CD4-positive, alpha-beta T cell (primary cell): ENCODE results near the gene PYDC1. TPM values are rescaled to one million over a fixed set of nuclear protein-coding genes. Genes with fewer than 3 reads are reported as not detected.
"Not testable (repeated sequence)": the region's sequence is repeated elsewhere in the genome, so short reads cannot be mapped to it uniquely, and the experiment has no call there.

Source experiments
- ATAC-seq: fragments of 200-7000 bp; cut with Tn5 transposase; one replicate; pipeline ENCODE4 v1.10.0; 2022; ENCODE audit warnings: mild to moderate bottlenecking; ENCODE audit not compliant: poor library complexity
- CTCF ChIA-PET: fragments of 350-600 bp; sonication (Branson Sonifier 250); formaldehyde crosslinking; loops from one replicate; lab custom pipeline; 2021; ENCODE audit warnings: antibody characterized with exemption, inconsistent platforms; lab: Charles Lee
- POLR2A ChIA-PET: fragments of 350-600 bp; sonication (Branson Sonifier 250); formaldehyde crosslinking; loops from one replicate; lab custom pipeline; 2021; ENCODE audit warnings: antibody characterized with exemption, inconsistent platforms; lab: Charles Lee
- DNase-seq, 14 experiments: peaks; one replicate each; pipeline ENCODE4 v3.0.0-alpha.2; 2013 to 2020; ENCODE audit warnings: mixed read lengths in 2 of 14
- H3K27ac ChIP-seq, 2 donors: one replicate each; pipeline versions ENCODE4 v1.5.1 to v1.7.0; 2013; ENCODE audit warnings: low read length in 2 of 2, low read depth in 1 of 2, mild to moderate bottlenecking in 1 of 2
- H3K27me3 ChIP-seq, 2 experiments: 1 replicate in 1 of 2; 2 replicates in 1 of 2; pipeline versions ENCODE4 v1.6.1 to v1.7.0; 2013; ENCODE audit warnings: low read length in 2 of 2, control low read depth in 1 of 2, mild to moderate bottlenecking in 1 of 2, moderate library complexity in 1 of 2; ENCODE audit not compliant: insufficient read depth in 2 of 2, control insufficient read depth in 1 of 2
- H3K36me3 ChIP-seq: one replicate; pipeline ENCODE4 v1.6.1; 2013; ENCODE audit warnings: low read length, control low read depth; ENCODE audit not compliant: insufficient read depth
- H3K4me1 ChIP-seq: one replicate; pipeline ENCODE4 v1.6.1; 2013; ENCODE audit warnings: low read length, control low read depth; ENCODE audit not compliant: insufficient read depth
- H3K4me3 ChIP-seq: one replicate; pipeline ENCODE4 v1.5.1; 2013; ENCODE audit warnings: mild to moderate bottlenecking, low read length, moderate library complexity
- H3K9me3 ChIP-seq, 2 experiments: 1 replicate in 1 of 2; 2 replicates in 1 of 2; pipeline versions ENCODE4 v1.6.1 to v1.7.0; 2013; ENCODE audit warnings: low read length in 2 of 2, mild to moderate bottlenecking in 2 of 2, control low read depth in 1 of 2, moderate library complexity in 1 of 2; ENCODE audit not compliant: control insufficient read depth in 1 of 2, insufficient read depth in 1 of 2
- H3K27ac Mint-ChIP-seq: one replicate; pipeline ENCODE4 v1.8.0; 2020; ENCODE audit warnings: mixed read lengths
- H3K27me3 Mint-ChIP-seq: one replicate; pipeline ENCODE4 v1.8.0; 2021; ENCODE audit warnings: mixed read lengths
- H3K36me3 Mint-ChIP-seq: one replicate; pipeline ENCODE4 v1.8.0; 2021; ENCODE audit warnings: low read depth, mixed read lengths
- H3K4me1 Mint-ChIP-seq: one replicate; pipeline ENCODE4 v1.8.0; 2021; ENCODE audit warnings: low read depth, mixed read lengths
- H3K4me3 Mint-ChIP-seq: one replicate; pipeline ENCODE4 v1.8.0; 2020; ENCODE audit warnings: mild to moderate bottlenecking, mixed read lengths
- H3K9me3 Mint-ChIP-seq: one replicate; pipeline ENCODE4 v1.8.0; 2020; ENCODE audit warnings: mixed read lengths
- CTCF ChIP-seq: fragments of 200-600 bp; IDR thresholded peaks from one replicate; pipeline ENCODE4 v1.8.0; 2022; ENCODE audit warnings: antibody characterized with exemption, mild to moderate bottlenecking
- intact Hi-C, 2 experiments: fragments of 100-400 bp; cut with DNase I in 1 of 2; cut with micrococcal nuclease in 1 of 2; formaldehyde crosslinking; loops; one replicate each; pipeline versions ENCODE4 v1.15.1 to v1.9.0; 2023 to 2025; cut with DNase I, micrococcal nuclease
- total RNA-seq, 174 experiments: library from RNA in 2 of 174; stranded (reverse) in 2 of 174; gene quantifications; one replicate each; pipeline ENCODE4 v1.2.3 and lab custom pipeline; 2021 to 2026

PYDC1 gene
- total RNA-seq, 2 experiments from 2014 or later = not detected

- TF ChIP-seq CTCF = no peak
- Histone ChIP-seq H3K9me3 (no peaks in the 10 kb centered on the region), H3K36me3 (peaks cover 20% of the 10 kb centered on the region), H3K27me3 (no peaks in the 10 kb centered on the region), H3K27ac (peak overlapping the region; percentile 87 to 97), H3K4me1 (peaks cover 62% of the 10 kb centered on the region), H3K4me3 (peak overlapping the region; percentile 87)
- no peaks in the 10 kb centered on the region for H3K9me3 Mint-ChIP-seq
- no peak for DNase-seq
- peak overlapping the region; percentile 97 for H3K4me3 Mint-ChIP-seq
- peak overlapping the region; percentile 95 for H3K27ac Mint-ChIP-seq
- POLR2A ChIA-PET = interaction anchor here (0.8 to 5.2 kb wide), 35 partner anchors 8 to 1114 kb away, joined by 3 to 152 read pairs (median 6); partner anchors contain the start of genes ALDOA, ARMC5, BCKDK and KAT8
- peaks cover 49% of the 10 kb centered on the region for H3K36me3 Mint-ChIP-seq
- intact Hi-C loops = loop anchor here (1.0 to 2.0 kb wide), 2 partner anchors 36 to 222 kb away; partner anchors contain the start of gene SETD1A (in 1 of the 2)
- no peaks in the 10 kb centered on the region for H3K27me3 Mint-ChIP-seq
- ATAC-seq = no peak
- H3K4me1 Mint-ChIP-seq = peaks cover 60% of the 10 kb centered on the region
- CTCF ChIA-PET = interaction anchor here (2.0 kb wide), 1 partner anchor 37 kb away, joined by 13 read pairs; no protein-coding TSS in a partner anchor
These were observed 37.7 kb downstream of the PYDC1 start for GRCh38 chr16:31179219-31179746.

- intact Hi-C loops = loop anchor here in 1 of 2 experiments (2.0 kb wide), 1 partner anchor 16 kb away; no protein-coding TSS in a partner anchor
- Mint-ChIP-seq H3K27ac (peak overlapping the region; percentile 81), H3K9me3 (no peaks in the 10 kb centered on the region), H3K36me3 (peaks cover 28% of the 10 kb centered on the region), H3K27me3 (no peaks in the 10 kb centered on the region), H3K4me3 (peak overlapping the region; percentile 97), H3K4me1 (peaks cover 39% of the 10 kb centered on the region)
- DNase-seq = peak in 13 of 14 experiments; percentile 20 to 77 (median 46)
- no peak for TF ChIP-seq CTCF
- Histone ChIP-seq H3K27ac (peak overlapping the region; percentile 35 to 41), H3K36me3 (no peaks in the 10 kb centered on the region), H3K4me1 (peaks cover 40% of the 10 kb centered on the region), H3K9me3 (no peaks in the 10 kb centered on the region), H3K4me3 (peak overlapping the region; percentile 31), H3K27me3 (no peaks in the 10 kb centered on the region)
- ChIA-PET CTCF (interaction anchor here (0.9 to 3.5 kb wide), 3 partner anchors 17 to 283 kb away, joined by 3 to 19 read pairs (median 3); no protein-coding TSS in a partner anchor), POLR2A (interaction anchor here (0.6 to 5.2 kb wide), 17 partner anchors 9 to 692 kb away, joined by 3 to 152 read pairs (median 5); partner anchors contain the start of genes ARMC5, KAT8, PHKG2 and PYCARD)
- peak; percentile 38 for ATAC-seq
These were observed 39.8 kb downstream of the PYDC1 start for GRCh38 chr16:31177136-31177535.

GRCh38 chr16:31170048-31170447, 46.9 kb downstream of the PYDC1 start:
- H3K4me1 Mint-ChIP-seq, H3K4me3 ChIP-seq, H3K27me3 Mint-ChIP-seq, H3K4me1 ChIP-seq, H3K36me3 ChIP-seq, H3K36me3 Mint-ChIP-seq, H3K9me3 ChIP-seq, POLR2A ChIA-PET, H3K27me3 ChIP-seq, H3K27ac Mint-ChIP-seq, CTCF ChIA-PET, H3K9me3 Mint-ChIP-seq, ATAC-seq, H3K4me3 Mint-ChIP-seq, DNase-seq, intact Hi-C loops, H3K27ac ChIP-seq: not testable (repeated sequence)
